ENCODE data around the gene GCM1.
A peak's percentile ranks its signal among the peaks of the same experiment; 100 is the strongest.

Gene GCM1

DNA sequence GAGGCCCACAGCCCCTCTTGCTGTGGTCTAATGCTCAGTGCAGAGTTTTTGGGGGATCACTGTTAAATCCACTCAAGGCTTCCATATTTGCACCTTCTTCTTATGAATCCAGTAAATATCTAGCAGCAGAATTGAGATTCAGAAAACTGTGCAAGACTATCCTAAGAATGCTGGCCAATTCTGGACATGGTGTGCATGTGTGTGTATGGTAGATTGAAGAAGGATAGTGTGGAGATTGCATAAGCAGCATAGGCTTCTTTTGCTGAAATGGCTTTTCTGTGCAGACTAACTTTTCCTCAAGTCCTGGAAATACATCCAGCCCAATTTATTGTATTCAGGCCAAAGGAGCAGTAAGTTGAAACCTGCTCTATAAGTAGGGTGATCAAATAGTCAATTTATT lies 43.7 kb downstream of the GCM1 start:
- DNase-seq (ENCODE audit: low read depth) = no peak
- TF ChIP-seq CTCF (IDR thresholded peaks at IDR 0.05; ENCODE audit: low read depth, low read length) = no peak
- TF ChIP-seq MAX (IDR thresholded peaks at IDR 0.05; ENCODE audit: low read depth, low read length) = no peak
- TF ChIP-seq POLR2A (IDR thresholded peaks at IDR 0.05; ENCODE audit: extremely low read depth, insufficient read length) = no peak
- no peak for TF ChIP-seq MYC (IDR thresholded peaks at IDR 0.05; ENCODE audit: low read depth, low read length)
- H3K4me3 ChIP-seq (ENCODE audit: low read depth, low read length) = no peak overlapping the region

GRCh38 chr6:53103993-53104675 lies 44.5 kb downstream of the GCM1 start:
- TF ChIP-seq POLR2A (IDR thresholded peaks at IDR 0.05; ENCODE audit: extremely low read depth, insufficient read length) (no peak), CTCF (IDR thresholded peaks at IDR 0.05; ENCODE audit: low read depth, low read length) (peak; percentile 11)
- no peak overlapping the region for H3K4me3 ChIP-seq (ENCODE audit: low read depth, low read length)
- DNase-seq (ENCODE audit: low read depth) = peak; percentile 34

GRCh38 chr6:53101006-53101405 lies 47.6 kb downstream of the GCM1 start:
- no peak for DNase-seq (ENCODE audit: low read depth)
- TF ChIP-seq POLR2A (IDR thresholded peaks at IDR 0.05; ENCODE audit: extremely low read depth, insufficient read length) (no peak), CTCF (IDR thresholded peaks at IDR 0.05; ENCODE audit: low read depth, low read length) (no peak), MYC (IDR thresholded peaks at IDR 0.05; ENCODE audit: low read depth, low read length) (no peak), MAX (IDR thresholded peaks at IDR 0.05; ENCODE audit: low read depth, low read length) (no peak)

GRCh38 chr6:53100561-53100960 lies 48.1 kb downstream of the GCM1 start:
- TF ChIP-seq POLR2A (IDR thresholded peaks at IDR 0.05; ENCODE audit: extremely low read depth, insufficient read length) = no peak
- TF ChIP-seq CTCF (IDR thresholded peaks at IDR 0.05; ENCODE audit: low read depth, low read length) = no peak
- TF ChIP-seq MAX (IDR thresholded peaks at IDR 0.05; ENCODE audit: low read depth, low read length) = no peak
- no peak overlapping the region for H3K4me3 ChIP-seq (ENCODE audit: low read depth, low read length)
- DNase-seq (ENCODE audit: low read depth) = no peak

More at GRCh38 chr6:53101006-53101405, 47.6 kb downstream of the GCM1 start:
- no peak overlapping the region for H3K4me3 ChIP-seq (ENCODE audit: low read depth, low read length)

- DNase-seq (ENCODE audit: low read depth) = no peak
- H3K4me3 ChIP-seq (ENCODE audit: low read depth, low read length) = no peak overlapping the region
- TF ChIP-seq MYC (IDR thresholded peaks at IDR 0.05; ENCODE audit: low read depth, low read length) = no peak
- no peak for TF ChIP-seq POLR2A (IDR thresholded peaks at IDR 0.05; ENCODE audit: extremely low read depth, insufficient read length)
- no peak for TF ChIP-seq MAX (IDR thresholded peaks at IDR 0.05; ENCODE audit: low read depth, low read length)
- no peak for TF ChIP-seq CTCF (IDR thresholded peaks at IDR 0.05; ENCODE audit: low read depth, low read length)
Observed at GRCh38 chr6:53095716-53096115, 52.9 kb downstream of the GCM1 start.

GRCh38 chr6:53095270-53095669 lies 53.4 kb downstream of the GCM1 start:
- H3K4me3 ChIP-seq (ENCODE audit: low read depth, low read length) = no peak overlapping the region
- no peak for TF ChIP-seq MYC (IDR thresholded peaks at IDR 0.05; ENCODE audit: low read depth, low read length)
- TF ChIP-seq CTCF (IDR thresholded peaks at IDR 0.05; ENCODE audit: low read depth, low read length) = no peak
- no peak for TF ChIP-seq MAX (IDR thresholded peaks at IDR 0.05; ENCODE audit: low read depth, low read length)
- no peak for TF ChIP-seq POLR2A (IDR thresholded peaks at IDR 0.05; ENCODE audit: extremely low read depth, insufficient read length)
- DNase-seq (ENCODE audit: low read depth) = no peak

Data from NB4 (cell line).